Tracheal epithelial cell (primary cell): Measurements from ENCODE around the gene ZC3H13. TPM values are rescaled to one million over a fixed set of nuclear protein-coding genes. Genes with fewer than 3 reads are reported as not detected.

Source experiments
- total RNA-seq: library from RNA; depleted of rRNA; stranded (reverse); fragments of >200 nt; gene quantifications from 2 replicates; pipeline ENCODE4 v1.2.1, GENCODE V29; 2014

The ZC3H13 gene, protein sequence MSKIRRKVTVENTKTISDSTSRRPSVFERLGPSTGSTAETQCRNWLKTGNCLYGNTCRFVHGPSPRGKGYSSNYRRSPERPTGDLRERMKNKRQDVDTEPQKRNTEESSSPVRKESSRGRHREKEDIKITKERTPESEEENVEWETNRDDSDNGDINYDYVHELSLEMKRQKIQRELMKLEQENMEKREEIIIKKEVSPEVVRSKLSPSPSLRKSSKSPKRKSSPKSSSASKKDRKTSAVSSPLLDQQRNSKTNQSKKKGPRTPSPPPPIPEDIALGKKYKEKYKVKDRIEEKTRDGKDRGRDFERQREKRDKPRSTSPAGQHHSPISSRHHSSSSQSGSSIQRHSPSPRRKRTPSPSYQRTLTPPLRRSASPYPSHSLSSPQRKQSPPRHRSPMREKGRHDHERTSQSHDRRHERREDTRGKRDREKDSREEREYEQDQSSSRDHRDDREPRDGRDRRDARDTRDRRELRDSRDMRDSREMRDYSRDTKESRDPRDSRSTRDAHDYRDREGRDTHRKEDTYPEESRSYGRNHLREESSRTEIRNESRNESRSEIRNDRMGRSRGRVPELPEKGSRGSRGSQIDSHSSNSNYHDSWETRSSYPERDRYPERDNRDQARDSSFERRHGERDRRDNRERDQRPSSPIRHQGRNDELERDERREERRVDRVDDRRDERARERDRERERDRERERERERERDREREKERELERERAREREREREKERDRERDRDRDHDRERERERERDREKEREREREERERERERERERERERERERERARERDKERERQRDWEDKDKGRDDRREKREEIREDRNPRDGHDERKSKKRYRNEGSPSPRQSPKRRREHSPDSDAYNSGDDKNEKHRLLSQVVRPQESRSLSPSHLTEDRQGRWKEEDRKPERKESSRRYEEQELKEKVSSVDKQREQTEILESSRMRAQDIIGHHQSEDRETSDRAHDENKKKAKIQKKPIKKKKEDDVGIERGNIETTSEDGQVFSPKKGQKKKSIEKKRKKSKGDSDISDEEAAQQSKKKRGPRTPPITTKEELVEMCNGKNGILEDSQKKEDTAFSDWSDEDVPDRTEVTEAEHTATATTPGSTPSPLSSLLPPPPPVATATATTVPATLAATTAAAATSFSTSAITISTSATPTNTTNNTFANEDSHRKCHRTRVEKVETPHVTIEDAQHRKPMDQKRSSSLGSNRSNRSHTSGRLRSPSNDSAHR (N-terminal part only)
- total RNA-seq, result 8.1 and 8.9 TPM in 2 replicates

DNA sequence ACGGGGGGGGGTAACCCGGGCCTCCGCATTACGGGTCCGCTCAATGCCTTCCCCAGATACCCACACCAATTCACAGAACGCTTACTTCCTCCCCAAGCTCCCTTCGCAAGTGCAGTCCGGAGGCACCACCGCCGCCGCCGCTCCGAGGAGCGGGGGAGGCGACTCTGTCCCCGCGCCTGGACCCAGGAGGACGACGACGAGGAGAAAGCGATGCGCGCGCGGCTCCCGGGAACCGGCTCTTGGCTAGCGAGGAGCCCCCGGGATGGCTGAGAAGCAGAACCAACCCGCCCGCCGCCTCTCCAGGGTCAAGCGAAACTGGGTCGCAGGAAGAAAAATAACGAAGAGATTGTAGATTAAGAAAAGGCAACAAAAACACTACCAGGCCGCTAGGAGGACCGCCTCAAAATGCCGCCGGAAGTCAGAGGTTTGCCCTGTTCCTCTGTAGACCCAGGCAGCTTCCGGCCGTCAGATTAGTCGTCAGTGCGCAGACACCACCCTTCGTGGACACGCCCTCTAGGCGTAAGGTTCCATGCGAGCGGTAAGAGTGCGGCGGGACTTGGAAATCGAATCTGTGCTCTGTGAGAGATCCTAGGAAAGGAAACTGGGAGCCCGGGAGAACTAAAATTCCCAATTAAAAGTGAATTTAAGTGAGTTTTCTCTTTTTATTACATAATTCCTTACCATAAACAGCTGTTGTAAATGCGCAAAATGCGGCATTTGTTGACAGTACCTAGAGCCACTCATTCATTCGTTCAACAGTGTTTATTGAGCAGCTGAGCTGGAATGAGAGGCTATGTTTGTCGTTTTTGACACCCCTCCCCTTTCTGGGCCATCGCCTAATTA is at the start of gene ZC3H13:
Gene ZC3H13, minus strand, starts transcription at position 428 of the 843 bp plus-strand sequence. CDS start 7,239 bp downstream, outside the sequence.

Other genes with a start within 250 kb of the ZC3H13 start
- under 0.01 TPM in 1 of 2 replicates, not detected in the other for gene SIAH3, start 201.0 kb downstream of the ZC3H13 start, total RNA-seq
- gene CPB2, start 52.3 kb upstream of the ZC3H13 start, total RNA-seq, result under 0.01 TPM in 1 of 2 replicates, not detected in the other
- gene LCP1, start 129.4 kb upstream of the ZC3H13 start, total RNA-seq, result 0.64 and 13.7 TPM in 2 replicates
- gene LRRC63, start 159.2 kb upstream of the ZC3H13 start, total RNA-seq, result not detected in 2 replicates